Small intestine (tissue), 7 donors: ENCODE measurements around the gene TBL1XR1. TPM values are rescaled to one million over a fixed set of nuclear protein-coding genes. Genes with fewer than 3 reads are reported as not detected.

Experiments used
- DNase-seq, 2 donors: peaks; one replicate each; pipeline versions ENCODE4 v3.0.0 to v3.0.0-alpha.2; 2013
- FAIRE-seq: peaks from 2 replicates; lab custom pipeline; 2012; peaks lifted over from hg19 to GRCh38; lab: Jason Lieb, UNC
- H3K27ac ChIP-seq, 3 donors: one replicate each; pipeline ENCODE4 v1.5.1; 2013; ENCODE audit warnings: low read length in 2 of 3, mild to moderate bottlenecking in 2 of 3, control low read depth in 1 of 3, inconsistent platforms in 1 of 3, low read depth in 1 of 3, moderate library complexity in 1 of 3
- H3K27me3 ChIP-seq, 3 donors: one replicate each; pipeline ENCODE4 v1.6.1; 2013; ENCODE audit warnings: low read length in 3 of 3, inconsistent platforms in 1 of 3; ENCODE audit not compliant: control insufficient read depth in 3 of 3, insufficient read depth in 3 of 3
- H3K36me3 ChIP-seq, 3 donors: one replicate each; pipeline ENCODE4 v1.6.1; 2013; ENCODE audit warnings: low read length in 3 of 3, inconsistent platforms in 1 of 3, low read depth in 1 of 3, mild to moderate bottlenecking in 1 of 3, moderate library complexity in 1 of 3; ENCODE audit not compliant: control insufficient read depth in 3 of 3, insufficient read depth in 2 of 3
- H3K4me1 ChIP-seq, 3 donors: one replicate each; pipeline ENCODE4 v1.6.1; 2013; ENCODE audit warnings: low read length in 2 of 3, inconsistent platforms in 1 of 3, low read depth in 1 of 3, mild to moderate bottlenecking in 1 of 3, moderate library complexity in 1 of 3; ENCODE audit not compliant: control insufficient read depth in 3 of 3, insufficient read depth in 2 of 3
- H3K4me3 ChIP-seq, 3 donors: one replicate each; pipeline ENCODE4 v1.5.1; 2013; ENCODE audit warnings: low read length in 3 of 3, control low read depth in 1 of 3, inconsistent platforms in 1 of 3, low read depth in 1 of 3, mild to moderate bottlenecking in 1 of 3, moderate library complexity in 1 of 3
- H3K9me3 ChIP-seq, 2 donors: one replicate each; pipeline ENCODE4 v1.6.1; 2013; ENCODE audit warnings: low read depth in 1 of 2, low read length in 1 of 2; ENCODE audit not compliant: control insufficient read depth in 2 of 2, insufficient read depth in 1 of 2
- WGBS, 3 donors: extraction: QIAGEN DNeasy Blood & Tissue Kit; methylation state at CpG; one replicate each; pipeline ENCODE4 v1.1.7; 2013; 5-methylcytosine and 5-hydroxymethylcytosine counted together
- polyA plus RNA-seq, 4 donors: library from polyadenylated mRNA; stranded (reverse) in 3 of 4; unstranded in 1 of 4; fragments of 200-250 nt in 3 of 4; fragments of 120-200 nt in 1 of 4; gene quantifications; one replicate each; pipeline versions ENCODE4 v1.2.1 to v1.2.3, GENCODE V29; 2013
- donor health status: healthy with polysubstance abuse.
- donor health status: control.
- donor health status: control.
- donor health status: Bipolar disorder and iron deficiency.
- donor health status: healthy.

Gene TBL1XR1
- polyA plus RNA-seq, 4 donors = 13.8 to 74.8 (median 27.7) TPM

DNA sequence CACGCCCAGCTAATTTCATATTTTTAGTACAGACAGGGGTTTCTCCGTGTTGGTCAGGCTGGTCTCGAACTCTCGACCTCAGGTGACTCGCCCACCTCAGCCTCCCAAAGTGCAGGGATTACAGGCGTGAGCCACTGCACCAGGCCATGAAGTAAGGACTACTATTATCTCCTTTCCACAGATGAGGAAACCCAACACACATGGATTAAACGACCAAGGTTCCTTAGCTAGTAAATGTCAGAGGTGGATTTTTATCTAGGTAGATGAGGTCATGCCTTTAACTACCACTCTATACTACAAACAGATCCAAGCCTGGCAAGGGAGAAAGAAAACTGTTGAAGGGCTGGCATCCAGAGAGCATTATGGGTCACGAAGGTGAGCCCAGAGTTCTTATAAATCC is 15.5 kb upstream of the TBL1XR1 start:
- DNase-seq = peak in 1 of 2 donors; percentile 57
- peak overlapping the region in 2 of 3 donors; percentile 21 to 24 for H3K27ac ChIP-seq

DNA sequence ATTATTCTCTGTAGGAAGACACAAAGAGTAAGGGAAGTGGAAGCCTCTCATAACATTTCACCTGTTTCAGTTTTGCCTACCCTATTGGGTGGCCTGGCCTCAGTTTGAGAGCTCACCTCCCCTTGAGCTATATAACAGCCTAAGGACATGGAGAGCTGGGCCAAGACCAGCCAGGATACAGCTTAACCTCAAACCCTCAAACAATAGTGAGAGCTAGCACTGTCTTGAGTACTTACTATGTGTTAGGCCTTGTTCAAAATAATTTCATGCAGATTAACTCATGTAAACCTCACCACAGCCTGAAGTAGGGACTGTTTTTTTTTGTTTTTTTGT is 15.0 kb upstream of the TBL1XR1 start:
- no peaks in the 10 kb centered on the region for H3K36me3 ChIP-seq
- H3K27me3 ChIP-seq = no peaks in the 10 kb centered on the region
- peaks cover 6 to 36% (median 8%) of the 10 kb centered on the region in 3 donors for H3K4me1 ChIP-seq
- FAIRE-seq (no peak), DNase-seq (no peak)
- H3K9me3 ChIP-seq = no peaks in the 10 kb centered on the region
- no peak overlapping the region for H3K4me3 ChIP-seq
- H3K27ac ChIP-seq = peak overlapping the region; percentile 76 to 84 (median 83)

More for the DNA sequence above, 15.5 kb upstream of the TBL1XR1 start:
- Histone ChIP-seq H3K4me1 (peaks cover 6 to 36% (median 8%) of the 10 kb centered on the region in 3 donors), H3K9me3 (no peaks in the 10 kb centered on the region), H3K4me3 (no peak overlapping the region), H3K27me3 (no peaks in the 10 kb centered on the region), H3K36me3 (no peaks in the 10 kb centered on the region)
- FAIRE-seq = no peak
- 74 to 88% (median 81%) methylated on average over 8 of the region's 8 CpGs for WGBS, 3 donors

DNA sequence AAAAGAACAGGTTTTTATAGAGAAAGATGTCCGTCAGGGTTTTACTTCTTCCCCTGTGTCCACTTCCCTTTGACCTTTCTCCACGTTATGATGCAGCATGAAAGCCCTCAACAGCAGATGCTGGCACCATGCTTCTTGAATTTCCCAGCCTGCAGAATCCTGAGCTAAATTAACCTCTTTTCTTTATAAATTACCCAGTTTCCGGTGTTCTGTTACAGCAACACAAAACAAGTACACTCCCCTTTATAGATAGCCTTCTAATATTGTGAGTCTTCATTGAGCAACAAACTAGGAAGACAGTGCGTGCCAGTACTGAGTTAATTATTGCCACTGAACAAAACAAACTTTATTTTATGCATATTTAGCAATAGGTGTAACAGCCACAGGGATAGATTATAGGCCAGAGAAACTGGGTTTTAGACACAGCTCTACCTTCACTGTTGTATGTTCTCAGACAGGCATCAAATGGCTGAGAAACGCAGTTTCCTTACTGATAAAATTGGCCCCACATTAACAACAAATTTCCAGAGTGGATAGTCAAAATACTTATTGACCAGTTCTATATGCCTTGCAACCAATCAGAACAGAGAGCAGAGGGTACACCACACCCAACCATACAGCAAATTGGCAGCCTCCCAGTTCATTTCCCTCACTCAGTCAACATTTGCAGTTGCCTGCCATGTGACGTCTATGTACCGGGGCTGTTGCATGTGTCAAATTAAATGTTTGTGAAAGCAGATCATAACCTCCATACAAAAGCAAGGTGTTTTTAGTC is 14.4 kb upstream of the TBL1XR1 start:
- Histone ChIP-seq H3K9me3 (no peaks in the 10 kb centered on the region), H3K4me1 (peaks cover 6 to 36% (median 8%) of the 10 kb centered on the region in 3 donors), H3K27ac (peak overlapping the region; percentile 76 to 88 (median 84)), H3K27me3 (no peaks in the 10 kb centered on the region), H3K4me3 (no peak overlapping the region), H3K36me3 (no peaks in the 10 kb centered on the region)
- DNase-seq (peak; percentile 83 to 96), FAIRE-seq (no peak)
- 22 to 66% (median 45%) methylated on average over 7 of the region's 7 CpGs for WGBS, 3 donors

DNA sequence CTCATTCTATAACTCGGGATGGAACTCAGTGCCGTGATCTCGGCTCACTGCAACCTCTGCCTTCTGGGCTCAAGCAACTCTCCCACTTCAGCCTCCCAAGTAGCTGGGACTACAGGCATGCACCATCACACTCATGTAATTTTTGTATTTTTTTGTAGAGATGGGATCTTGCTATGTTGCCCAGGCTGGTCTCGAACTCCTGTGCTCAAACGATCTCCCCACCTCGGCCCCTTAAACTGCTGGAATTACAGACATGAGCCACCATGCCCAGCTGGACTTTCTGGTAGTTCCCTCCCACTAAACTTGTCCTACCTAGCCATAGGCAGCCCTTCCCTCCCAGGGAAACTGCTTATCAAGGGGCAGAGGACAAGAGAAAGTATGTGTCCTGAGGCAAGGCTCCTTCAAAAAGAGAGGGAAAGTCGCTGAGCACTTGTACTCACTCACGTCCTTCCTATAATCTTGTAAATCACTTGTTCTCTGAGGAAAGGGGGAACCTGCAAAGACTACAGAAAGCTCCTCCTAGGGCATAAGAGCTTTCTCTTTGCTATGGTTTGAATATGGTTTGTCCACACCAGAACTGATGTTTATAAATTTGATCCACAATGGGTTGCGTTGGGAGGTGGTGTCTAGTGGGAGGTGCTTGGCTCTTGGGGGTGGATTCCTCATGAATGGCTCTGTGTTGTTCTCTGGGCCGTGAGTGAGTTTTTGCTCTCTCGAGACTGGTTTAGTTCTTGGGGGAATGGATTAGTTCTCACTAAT is 13.6 kb upstream of the TBL1XR1 start:
- H3K4me1 ChIP-seq = peaks cover 6 to 36% (median 8%) of the 10 kb centered on the region in 3 donors
- no peaks in the 10 kb centered on the region for H3K9me3 ChIP-seq
- H3K36me3 ChIP-seq = no peaks in the 10 kb centered on the region
- no peaks in the 10 kb centered on the region for H3K27me3 ChIP-seq
- no peak for FAIRE-seq
- no peak for DNase-seq
- peak overlapping the region; percentile 76 to 88 (median 84) for H3K27ac ChIP-seq
- 87 to 92% (median 90%) methylated on average over 11 of the region's 11 CpGs for WGBS, 3 donors
- H3K4me3 ChIP-seq = no peak overlapping the region

DNA sequence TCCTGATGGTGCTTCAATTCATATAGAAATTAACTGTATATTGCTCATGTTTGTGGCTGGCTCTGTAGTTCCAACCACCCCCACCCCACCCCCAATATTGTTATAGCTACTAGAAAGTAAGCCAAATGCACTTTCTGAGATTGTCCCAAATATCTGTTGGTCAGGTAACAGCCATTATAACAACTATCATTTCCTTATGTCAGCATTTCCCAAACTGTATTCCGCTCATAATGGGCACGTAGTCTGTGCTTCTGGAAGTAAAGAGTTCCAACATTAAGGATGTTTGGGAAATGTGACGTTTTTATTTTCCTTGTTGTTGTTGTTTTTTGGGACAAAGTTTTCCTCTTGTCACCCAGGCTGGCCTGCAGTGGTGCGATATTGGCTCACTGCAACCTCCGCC is 12.2 kb upstream of the TBL1XR1 start:
- H3K27me3 ChIP-seq = no peaks in the 10 kb centered on the region
- no peaks in the 10 kb centered on the region for H3K36me3 ChIP-seq
- 87 to 95% (median 94%) methylated on average over 5 of the region's 5 CpGs for WGBS, 3 donors
- H3K9me3 ChIP-seq = no peaks in the 10 kb centered on the region
- no peak overlapping the region for H3K4me3 ChIP-seq
- FAIRE-seq (no peak), DNase-seq (no peak)
- H3K4me1 ChIP-seq = peaks cover 6 to 36% (median 8%) of the 10 kb centered on the region in 3 donors
- H3K27ac ChIP-seq = no peak overlapping the region

DNA sequence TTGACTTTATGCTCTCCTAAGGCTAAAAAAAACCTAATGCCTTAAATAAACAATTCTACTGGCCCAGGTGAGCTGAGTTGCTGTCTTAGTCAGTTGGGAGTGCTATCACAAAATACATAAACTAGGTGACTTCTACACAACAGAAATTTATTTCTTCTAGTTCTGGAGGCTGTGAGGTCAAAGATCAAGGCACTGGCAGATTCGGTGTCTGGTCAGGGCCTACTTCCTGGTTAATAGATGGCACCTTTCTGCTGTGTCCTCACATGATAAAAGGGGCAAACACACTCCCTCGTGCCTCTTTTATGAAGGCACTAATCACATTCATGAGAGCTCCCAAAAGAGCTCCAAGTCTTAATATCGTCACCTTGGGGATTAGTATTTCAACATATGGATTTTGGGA is 11.5 kb upstream of the TBL1XR1 start:
- peak overlapping the region in 1 of 3 donors; percentile 41 for H3K27ac ChIP-seq
- WGBS, 3 donors = 39 to 67% (median 45%) methylated on average over 3 of the region's 3 CpGs
- no peak for FAIRE-seq

DNA sequence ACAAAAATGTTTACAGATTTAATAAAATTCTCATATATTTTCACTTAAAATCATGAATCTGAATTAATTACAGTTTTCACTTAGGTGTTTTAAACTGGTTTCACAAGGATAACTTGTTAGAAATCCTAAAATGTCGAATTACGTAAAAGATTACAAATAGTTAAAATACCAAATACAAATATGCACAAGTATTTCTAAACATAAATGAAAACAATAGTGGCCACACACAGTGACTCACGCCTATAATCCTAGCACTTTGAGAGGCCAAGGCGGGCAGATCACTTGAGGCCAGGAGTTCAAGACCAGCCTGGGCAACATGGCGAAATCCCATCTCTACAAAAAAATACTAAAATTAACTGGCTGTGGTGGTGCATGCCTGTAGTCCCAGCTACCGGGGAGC is 10.9 kb upstream of the TBL1XR1 start:
- Histone ChIP-seq H3K4me3 (no peak overlapping the region), H3K9me3 (peaks cover 0 to 9% of the 10 kb centered on the region in 2 donors), H3K4me1 (peaks cover 6 to 26% (median 7%) of the 10 kb centered on the region in 3 donors), H3K27me3 (no peaks in the 10 kb centered on the region), H3K36me3 (peaks cover 0 to 3% (median 0%) of the 10 kb centered on the region in 3 donors), H3K27ac (no peak overlapping the region)
- FAIRE-seq = no peak
- 86 to 92% (median 91%) methylated on average over 6 of the region's 6 CpGs for WGBS, 3 donors
- DNase-seq = no peak

More for the DNA sequence above, 11.5 kb upstream of the TBL1XR1 start:
- Histone ChIP-seq H3K9me3 (peaks cover 0 to 6% of the 10 kb centered on the region in 2 donors), H3K4me1 (peaks cover 6 to 29% (median 8%) of the 10 kb centered on the region in 3 donors), H3K36me3 (peaks cover 0 to 3% (median 0%) of the 10 kb centered on the region in 3 donors), H3K27me3 (no peaks in the 10 kb centered on the region), H3K4me3 (no peak overlapping the region)
- peak; percentile 44 to 50 for DNase-seq

DNA sequence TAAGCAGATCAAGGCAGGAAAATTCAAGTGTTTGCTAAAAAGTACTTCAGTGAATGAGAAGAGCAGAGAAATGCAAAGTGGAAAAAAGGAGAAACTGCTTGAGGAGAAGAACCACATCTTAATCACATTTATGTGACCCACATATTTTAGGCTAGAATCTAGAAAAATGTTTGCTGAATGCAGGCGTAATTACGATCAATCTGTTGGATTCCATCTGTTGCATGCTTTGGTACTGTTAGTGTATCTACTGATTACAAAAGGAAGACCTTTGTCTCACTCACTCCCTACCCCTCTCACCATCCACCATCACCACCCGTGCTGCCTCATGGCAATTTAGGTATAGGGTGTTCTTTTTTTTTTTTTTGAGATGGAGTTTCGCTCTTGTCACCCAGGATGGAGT is 9.7 kb upstream of the TBL1XR1 start:
- H3K27ac ChIP-seq = no peak overlapping the region
- FAIRE-seq = no peak

More for the DNA sequence above, 9.7 kb upstream of the TBL1XR1 start:
- H3K27me3 ChIP-seq = no peaks in the 10 kb centered on the region
- peaks cover 0 to 9% of the 10 kb centered on the region in 2 donors for H3K9me3 ChIP-seq
- DNase-seq = no peak
- peaks cover 4 to 25% (median 6%) of the 10 kb centered on the region in 3 donors for H3K4me1 ChIP-seq
- 93 to 97% (median 96%) methylated on average over 4 of the region's 4 CpGs for WGBS, 3 donors
- peaks cover 0 to 3% (median 0%) of the 10 kb centered on the region in 3 donors for H3K36me3 ChIP-seq
- H3K4me3 ChIP-seq = no peak overlapping the region
